ENCODE results near the gene MUCL1.

DNA sequence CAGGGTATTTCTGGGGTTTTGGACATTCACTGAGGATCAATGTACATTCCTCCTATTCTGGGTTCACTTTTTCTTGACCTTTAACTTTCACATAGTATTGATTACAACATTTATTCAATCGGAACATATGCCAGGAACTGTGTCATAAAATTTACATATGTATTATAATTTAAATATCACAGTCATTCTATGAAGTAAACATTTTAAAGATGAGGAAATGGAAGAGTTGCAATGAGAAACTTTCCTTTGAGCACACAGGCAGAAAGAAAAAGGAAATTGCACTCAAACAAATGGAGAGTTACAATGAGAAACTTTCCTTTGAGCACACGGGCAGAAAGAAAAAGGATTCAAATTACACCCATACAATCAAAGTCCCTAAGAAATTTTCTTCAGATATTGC, 3.1 kb downstream of the MUCL1 start:
- TF ChIP-seq, protein P1, sequence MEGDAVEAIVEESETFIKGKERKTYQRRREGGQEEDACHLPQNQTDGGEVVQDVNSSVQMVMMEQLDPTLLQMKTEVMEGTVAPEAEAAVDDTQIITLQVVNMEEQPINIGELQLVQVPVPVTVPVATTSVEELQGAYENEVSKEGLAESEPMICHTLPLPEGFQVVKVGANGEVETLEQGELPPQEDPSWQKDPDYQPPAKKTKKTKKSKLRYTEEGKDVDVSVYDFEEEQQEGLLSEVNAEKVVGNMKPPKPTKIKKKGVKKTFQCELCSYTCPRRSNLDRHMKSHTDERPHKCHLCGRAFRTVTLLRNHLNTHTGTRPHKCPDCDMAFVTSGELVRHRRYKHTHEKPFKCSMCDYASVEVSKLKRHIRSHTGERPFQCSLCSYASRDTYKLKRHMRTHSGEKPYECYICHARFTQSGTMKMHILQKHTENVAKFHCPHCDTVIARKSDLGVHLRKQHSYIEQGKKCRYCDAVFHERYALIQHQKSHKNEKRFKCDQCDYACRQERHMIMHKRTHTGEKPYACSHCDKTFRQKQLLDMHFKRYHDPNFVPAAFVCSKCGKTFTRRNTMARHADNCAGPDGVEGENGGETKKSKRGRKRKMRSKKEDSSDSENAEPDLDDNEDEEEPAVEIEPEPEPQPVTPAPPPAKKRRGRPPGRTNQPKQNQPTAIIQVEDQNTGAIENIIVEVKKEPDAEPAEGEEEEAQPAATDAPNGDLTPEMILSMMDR (IDR thresholded peaks at IDR 0.05; ENCODE audit: low read depth, low read length, poor library complexity, severe bottlenecking): no peak
- no peak for TF ChIP-seq EZH2phosphoT487 (IDR thresholded peaks at IDR 0.05; ENCODE audit: borderline replicate concordance, low read length)

Measured in DOHH2 (cell line).